Peyer's patch (tissue), 4 donors: ENCODE results near the gene WDR44.

Experiments
- CTCF ChIP-seq, 6 experiments: fragments of 450-650 bp in 4 of 6; fragments of 200-600 bp in 2 of 6; sonication (generic) in 1 of 6; IDR thresholded peaks; one replicate each; pipeline ENCODE4 v1.5.1; 2017 to 2019; ENCODE audit warnings: antibody characterized with exemption in 6 of 6, mild to moderate bottlenecking in 3 of 6, moderate library complexity in 1 of 6
- POLR2A ChIP-seq, 2 donors: fragments of 450-650 bp; IDR thresholded peaks; one replicate each; pipeline ENCODE4 v1.5.1; 2017; ENCODE audit warnings: antibody characterized with exemption in 2 of 2, mild to moderate bottlenecking in 2 of 2, moderate library complexity in 2 of 2

- no peak for TF ChIP-seq CTCF (IDR thresholded peaks at IDR 0.05)
- TF ChIP-seq POLR2A (IDR thresholded peaks at IDR 0.05) = no peak
Measured at GRCh38 chrX:118493016-118493415, 147.1 kb downstream of the WDR44 start.
